Neuronal stem cell (in vitro differentiated cells): Measurements from ENCODE around the gene TNF.

Experiments used
- DNase-seq: peaks from one replicate; pipeline ENCODE4 v3.0.0-alpha.2; 2013; ENCODE audit warnings: low spot score
- H2AFZ ChIP-seq: one replicate; pipeline ENCODE4 v1.6.1; 2013; ENCODE audit warnings: mild to moderate bottlenecking, low read length, inconsistent platforms
- H2AK5ac ChIP-seq: 2 replicates; pipeline ENCODE4 v1.6.1; 2013; ENCODE audit warnings: low read depth, mild to moderate bottlenecking, inconsistent platforms, low read length, moderate library complexity, mixed read lengths
- H2BK120ac ChIP-seq: 2 replicates; pipeline ENCODE4 v1.6.1; 2013; ENCODE audit warnings: low read depth, mild to moderate bottlenecking, inconsistent platforms, low read length, moderate library complexity, mixed read lengths
- H2BK12ac ChIP-seq: one replicate; pipeline ENCODE4 v1.6.1; 2013; ENCODE audit warnings: low read length, inconsistent platforms
- H2BK15ac ChIP-seq: 2 replicates; pipeline ENCODE4 v1.6.1; 2013; ENCODE audit warnings: mild to moderate bottlenecking, low read length, inconsistent platforms, mixed read lengths
- H2BK5ac ChIP-seq: one replicate; pipeline ENCODE4 v1.6.1; 2013; ENCODE audit warnings: inconsistent platforms, mild to moderate bottlenecking, low read length, moderate library complexity
- H3K14ac ChIP-seq: one replicate; pipeline ENCODE4 v1.6.1; 2013; ENCODE audit warnings: low read length, inconsistent platforms
- H3K18ac ChIP-seq: 2 replicates; pipeline ENCODE4 v1.6.1; 2013; ENCODE audit warnings: low read length, inconsistent platforms
- H3K23ac ChIP-seq: 2 replicates; pipeline ENCODE4 v1.6.1; 2013; ENCODE audit warnings: low read depth, mild to moderate bottlenecking, mixed read lengths, low read length, inconsistent platforms; ENCODE audit not compliant: poor library complexity
- H3K27ac ChIP-seq: replicated peaks from 3 replicates; pipeline ENCODE4 v1.5.1; 2013; ENCODE audit warnings: low read length, inconsistent platforms
- H3K27me3 ChIP-seq, 3 experiments: 2 replicates each; pipeline ENCODE4 v1.6.1; 2013; ENCODE audit warnings: low read length in 3 of 3, mild to moderate bottlenecking in 2 of 3, inconsistent platforms in 1 of 3, low read depth in 1 of 3, mixed read lengths in 1 of 3, moderate library complexity in 1 of 3; ENCODE audit not compliant: control insufficient read depth in 3 of 3, insufficient read depth in 3 of 3
- H3K36me3 ChIP-seq, 2 donors: replicated peaks in 1 of 2; 2 replicates each; pipeline ENCODE4 v1.6.1; 2013; ENCODE audit warnings: low read length in 2 of 2; ENCODE audit not compliant: control insufficient read depth in 2 of 2, insufficient read depth in 2 of 2
- H3K4ac ChIP-seq: 2 replicates; pipeline ENCODE4 v1.6.1; 2013; ENCODE audit warnings: inconsistent platforms, mild to moderate bottlenecking, low read length, moderate library complexity
- H3K4me1 ChIP-seq, 2 donors: 1 replicate in 1 of 2; 2 replicates in 1 of 2; pipeline ENCODE4 v1.6.1; 2013; ENCODE audit warnings: low read length in 2 of 2, low read depth in 1 of 2; ENCODE audit not compliant: control insufficient read depth in 2 of 2, insufficient read depth in 1 of 2
- H3K4me2 ChIP-seq: one replicate; pipeline ENCODE4 v1.6.1; 2013; ENCODE audit warnings: mild to moderate bottlenecking, low read length, inconsistent platforms; ENCODE audit not compliant: insufficient read depth, poor library complexity, severe bottlenecking
- H3K4me3 ChIP-seq, 2 donors: 2 replicates each; pipeline ENCODE4 v1.5.1; 2013; ENCODE audit warnings: low read length in 2 of 2, mild to moderate bottlenecking in 2 of 2, inconsistent platforms in 1 of 2, moderate library complexity in 1 of 2
- H3K79me1 ChIP-seq: one replicate; pipeline ENCODE4 v1.6.1; 2013; ENCODE audit warnings: low read depth, mild to moderate bottlenecking, inconsistent platforms, low read length, moderate library complexity
- H3K9ac ChIP-seq: one replicate; pipeline ENCODE4 v1.6.1; 2013; ENCODE audit warnings: mild to moderate bottlenecking, low read depth, low read length, inconsistent platforms; ENCODE audit not compliant: poor library complexity
- H3K9me3 ChIP-seq, 2 donors: replicated peaks in 1 of 2; 2 replicates each; pipeline versions ENCODE3 to v1.6.1; 2013; ENCODE audit warnings: low read length in 2 of 2, mild to moderate bottlenecking in 2 of 2, inconsistent platforms in 1 of 2, low read depth in 1 of 2, mixed read lengths in 1 of 2, moderate library complexity in 1 of 2; ENCODE audit not compliant: control insufficient read depth in 2 of 2, insufficient read depth in 1 of 2
- H4K8ac ChIP-seq: one replicate; pipeline ENCODE4 v1.6.1; 2013; ENCODE audit warnings: low read depth, mild to moderate bottlenecking, inconsistent platforms, low read length, moderate library complexity
- H4K91ac ChIP-seq: one replicate; pipeline ENCODE4 v1.6.1; 2013; ENCODE audit warnings: low read length, low read depth, mild to moderate bottlenecking, inconsistent platforms; ENCODE audit not compliant: poor library complexity
- WGBS, 2 donors: extraction: QIAGEN DNeasy Blood & Tissue Kit; methylation state at CpG; one replicate each; pipeline ENCODE4 v1.1.7; 2013; ENCODE audit warnings: missing lambda C conversion rate in 2 of 2, mixed read lengths in 1 of 2; ENCODE audit not compliant: insufficient read length in 2 of 2, insufficient replicate concordance in 1 of 2; ENCODE audit errors: extremely low coverage in 2 of 2; 5-methylcytosine and 5-hydroxymethylcytosine counted together

The TNF gene

GRCh38 chr6:31614684-31615578, 39.6 kb downstream of the TNF start, which contains the start of gene AIF1:
Gene AIF1 (plus strand): TSS chr6:31615234. CDS start chr6:31615330, 96 bp downstream.
- no peak within 1 kb of the TSS for H4K91ac ChIP-seq
- H2AFZ ChIP-seq, result peak within 1 kb of the TSS; percentile 27
- no peak within 1 kb of the TSS for H3K23ac ChIP-seq
- no peaks in the 10 kb centered on the region for H3K9me3 ChIP-seq
- peak within 1 kb of the TSS; percentile 51 for H2BK120ac ChIP-seq
- H3K9ac ChIP-seq, result no peak within 1 kb of the TSS
- no CpG with 5 or more reads among the region's 6 CpGs for WGBS, 2 donors
- H2BK15ac ChIP-seq, result no peak within 1 kb of the TSS
- H3K79me1 ChIP-seq, result no peaks in the 10 kb centered on the region
- H4K8ac ChIP-seq, result no peak within 1 kb of the TSS
- H3K18ac ChIP-seq, result peak within 1 kb of the TSS; percentile 13
- no peak for DNase-seq
- no peak within 1 kb of the TSS for H2BK5ac ChIP-seq
- H3K4me1 ChIP-seq, result peaks cover 2 to 11% of the 10 kb centered on the region in 2 donors
- H3K4ac ChIP-seq, result no peak within 1 kb of the TSS
- H2AK5ac ChIP-seq, result no peak within 1 kb of the TSS
- no peaks in the 10 kb centered on the region for H3K36me3 ChIP-seq
- H2BK12ac ChIP-seq, result no peak within 1 kb of the TSS
- no peaks in the 10 kb centered on the region for H3K27me3 ChIP-seq
- H3K27ac ChIP-seq, result no peak within 1 kb of the TSS
- H3K4me2 ChIP-seq, result no peak within 1 kb of the TSS
- H3K4me3 ChIP-seq, result no peak within 1 kb of the TSS
- no peak within 1 kb of the TSS for H3K14ac ChIP-seq

GRCh38 chr6:31615748-31616147, 40.4 kb downstream of the TNF start:
- Histone ChIP-seq H3K27me3 (no peaks in the 10 kb centered on the region), H3K9ac (no peak overlapping the region), H4K91ac (no peak overlapping the region), H3K9me3 (no peaks in the 10 kb centered on the region), H3K14ac (no peak overlapping the region), H3K4me1 (peaks cover 2 to 11% of the 10 kb centered on the region in 2 donors), H3K4me3 (no peak overlapping the region), H3K79me1 (no peaks in the 10 kb centered on the region), H4K8ac (no peak overlapping the region), H3K4me2 (no peak overlapping the region), H3K23ac (no peak overlapping the region), H2BK12ac (no peak overlapping the region), H3K27ac (no peak overlapping the region), H2BK120ac (peak overlapping the region; percentile 51), H2AK5ac (no peak overlapping the region), H2BK15ac (no peak overlapping the region), H3K4ac (no peak overlapping the region), H3K18ac (no peak overlapping the region), H2AFZ (peak overlapping the region; percentile 27), H3K36me3 (no peaks in the 10 kb centered on the region), H2BK5ac (no peak overlapping the region)
- no peak for DNase-seq
- no CpG with 5 or more reads among the region's 7 CpGs for WGBS, 2 donors

GRCh38 chr6:31617010-31617409, 41.6 kb downstream of the TNF start:
- Histone ChIP-seq H3K4me1 (peaks cover 3 to 13% of the 10 kb centered on the region in 2 donors), H3K14ac (no peak overlapping the region), H3K4ac (no peak overlapping the region), H2AFZ (no peak overlapping the region), H4K91ac (no peak overlapping the region), H3K27me3 (no peaks in the 10 kb centered on the region), H3K23ac (no peak overlapping the region), H3K9me3 (no peaks in the 10 kb centered on the region), H2BK5ac (no peak overlapping the region), H3K36me3 (peaks cover 4 to 7% of the 10 kb centered on the region in 2 donors), H2BK15ac (no peak overlapping the region), H4K8ac (no peak overlapping the region), H3K4me2 (no peak overlapping the region), H3K27ac (no peak overlapping the region), H3K4me3 (no peak overlapping the region), H3K9ac (no peak overlapping the region), H2AK5ac (no peak overlapping the region), H2BK12ac (no peak overlapping the region), H2BK120ac (no peak overlapping the region), H3K18ac (no peak overlapping the region), H3K79me1 (no peaks in the 10 kb centered on the region)
- no peak for DNase-seq
- WGBS, 2 donors, result no CpG with 5 or more reads among the region's 2 CpGs

- no peak overlapping the region for H2AK5ac ChIP-seq
- peak overlapping the region; percentile 91 for H2BK5ac ChIP-seq
- no CpG with 5 or more reads among the region's 50 CpGs for WGBS, 2 donors
Measured at GRCh38 chr6:31619805-31620585, 44.6 kb downstream of the TNF start.

More at GRCh38 chr6:31619805-31620585, 44.6 kb downstream of the TNF start:
- Histone ChIP-seq H2BK120ac (peak overlapping the region; percentile 57), H3K9me3 (no peaks in the 10 kb centered on the region), H3K4ac (no peak overlapping the region), H4K91ac (no peak overlapping the region), H2AFZ (peak overlapping the region; percentile 83), H3K4me3 (peak overlapping the region; percentile 59 to 82), H3K27me3 (no peaks in the 10 kb centered on the region), H3K18ac (peak overlapping the region; percentile 100), H3K14ac (no peak overlapping the region), H2BK12ac (no peak overlapping the region), H3K23ac (peak overlapping the region; percentile 97), H3K36me3 (peaks cover 26 to 37% of the 10 kb centered on the region in 2 donors), H3K4me1 (peaks cover 7 to 19% of the 10 kb centered on the region in 2 donors), H3K4me2 (peak overlapping the region; percentile 67), H2BK15ac (peak overlapping the region; percentile 82), H3K27ac (peak overlapping the region; percentile 100), H3K9ac (peak overlapping the region; percentile 96), H3K79me1 (peaks cover 5% of the 10 kb centered on the region), H4K8ac (peak overlapping the region; percentile 96)
- DNase-seq, result peak; percentile 99
